ENCODE results near the gene FAT1. TPM values are rescaled to one million over a fixed set of nuclear protein-coding genes. Genes with fewer than 3 reads are reported as not detected.

Gene FAT1
- total and polyA plus RNA-seq, 9 of the 15 experiments (the other 6 are each of a cell fraction or from before 2014, with no cell fraction given), result 6.0 to 38.4 (median 21.4) TPM

DNA sequence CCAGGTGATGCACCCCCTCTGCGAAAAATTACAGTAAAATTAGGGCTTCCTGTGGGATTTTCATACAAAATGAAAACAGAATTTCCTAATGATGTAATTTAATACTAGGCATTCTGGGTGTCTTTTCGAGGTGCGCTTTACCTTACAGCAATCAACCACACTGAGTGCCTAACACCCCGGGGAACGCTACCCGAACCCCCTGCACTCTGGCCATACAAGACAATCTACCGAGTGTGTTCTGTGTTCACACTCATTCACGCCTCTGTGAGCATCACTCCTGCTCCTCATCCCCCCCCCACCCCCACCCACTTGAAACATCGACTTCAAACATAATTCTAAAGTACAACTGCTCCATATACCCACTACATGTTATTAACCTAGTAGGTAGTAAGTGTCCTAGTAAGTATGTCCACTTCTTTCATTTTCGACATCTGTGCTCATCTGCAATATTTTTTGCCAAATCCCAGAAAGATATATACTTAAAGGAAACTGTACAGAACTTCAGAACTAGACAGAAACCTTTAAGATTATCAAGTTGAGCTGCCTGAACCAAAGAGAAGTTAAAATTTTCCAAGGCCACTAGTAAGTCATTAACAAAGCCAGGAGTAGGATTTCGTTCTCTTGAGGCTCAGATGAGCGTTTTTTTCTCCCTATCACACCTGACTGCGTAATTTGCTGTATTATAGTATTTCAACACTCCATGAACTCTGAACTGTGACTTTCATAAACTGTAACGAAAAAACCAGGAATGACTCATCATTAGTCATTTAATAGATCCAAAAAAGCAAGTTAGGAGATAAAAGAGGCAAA is 80.0 kb downstream of the FAT1 start (continued):
- TF ChIP-seq GTF2A2 (tag; IDR thresholded peaks at IDR 0.05) (no peak), TBP (optimal IDR thresholded peaks at IDR 0.05; ENCODE audit: low read depth, low read length) (no peak), TCF7L2 (IDR thresholded peaks at IDR 0.05; ENCODE audit: low read depth, low read length) (no peak), ESRRA (IDR thresholded peaks at IDR 0.05; ENCODE audit: borderline replicate concordance, low read depth) (no peak), TRIM24 (IDR thresholded peaks at IDR 0.05) (peak; percentile 61 to 68), ARID1B (IDR thresholded peaks at IDR 0.05) (peak; percentile 46), NR2C2 (CRISPR knock-in tag; IDR thresholded peaks at IDR 0.05) (peak; percentile 90), NR2C2 (tag; IDR thresholded peaks at IDR 0.05) (peak; percentile 85), ZNF316 (IDR thresholded peaks at IDR 0.05) (peak; percentile 62), CREB1 (IDR thresholded peaks at IDR 0.05) (no peak), CREB1 (CRISPR knock-in tag; IDR thresholded peaks at IDR 0.05) (no peak), ESRRB (CRISPR knock-in tag; IDR thresholded peaks at IDR 0.05; ENCODE audit: borderline replicate concordance) (no peak)
- TF ChIP-seq, protein P1, sequence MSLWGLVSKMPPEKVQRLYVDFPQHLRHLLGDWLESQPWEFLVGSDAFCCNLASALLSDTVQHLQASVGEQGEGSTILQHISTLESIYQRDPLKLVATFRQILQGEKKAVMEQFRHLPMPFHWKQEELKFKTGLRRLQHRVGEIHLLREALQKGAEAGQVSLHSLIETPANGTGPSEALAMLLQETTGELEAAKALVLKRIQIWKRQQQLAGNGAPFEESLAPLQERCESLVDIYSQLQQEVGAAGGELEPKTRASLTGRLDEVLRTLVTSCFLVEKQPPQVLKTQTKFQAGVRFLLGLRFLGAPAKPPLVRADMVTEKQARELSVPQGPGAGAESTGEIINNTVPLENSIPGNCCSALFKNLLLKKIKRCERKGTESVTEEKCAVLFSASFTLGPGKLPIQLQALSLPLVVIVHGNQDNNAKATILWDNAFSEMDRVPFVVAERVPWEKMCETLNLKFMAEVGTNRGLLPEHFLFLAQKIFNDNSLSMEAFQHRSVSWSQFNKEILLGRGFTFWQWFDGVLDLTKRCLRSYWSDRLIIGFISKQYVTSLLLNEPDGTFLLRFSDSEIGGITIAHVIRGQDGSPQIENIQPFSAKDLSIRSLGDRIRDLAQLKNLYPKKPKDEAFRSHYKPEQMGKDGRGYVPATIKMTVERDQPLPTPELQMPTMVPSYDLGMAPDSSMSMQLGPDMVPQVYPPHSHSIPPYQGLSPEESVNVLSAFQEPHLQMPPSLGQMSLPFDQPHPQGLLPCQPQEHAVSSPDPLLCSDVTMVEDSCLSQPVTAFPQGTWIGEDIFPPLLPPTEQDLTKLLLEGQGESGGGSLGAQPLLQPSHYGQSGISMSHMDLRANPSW (CRISPR knock-in tag; IDR thresholded peaks at IDR 0.05), result no peak
- TF ChIP-seq, protein P2, sequence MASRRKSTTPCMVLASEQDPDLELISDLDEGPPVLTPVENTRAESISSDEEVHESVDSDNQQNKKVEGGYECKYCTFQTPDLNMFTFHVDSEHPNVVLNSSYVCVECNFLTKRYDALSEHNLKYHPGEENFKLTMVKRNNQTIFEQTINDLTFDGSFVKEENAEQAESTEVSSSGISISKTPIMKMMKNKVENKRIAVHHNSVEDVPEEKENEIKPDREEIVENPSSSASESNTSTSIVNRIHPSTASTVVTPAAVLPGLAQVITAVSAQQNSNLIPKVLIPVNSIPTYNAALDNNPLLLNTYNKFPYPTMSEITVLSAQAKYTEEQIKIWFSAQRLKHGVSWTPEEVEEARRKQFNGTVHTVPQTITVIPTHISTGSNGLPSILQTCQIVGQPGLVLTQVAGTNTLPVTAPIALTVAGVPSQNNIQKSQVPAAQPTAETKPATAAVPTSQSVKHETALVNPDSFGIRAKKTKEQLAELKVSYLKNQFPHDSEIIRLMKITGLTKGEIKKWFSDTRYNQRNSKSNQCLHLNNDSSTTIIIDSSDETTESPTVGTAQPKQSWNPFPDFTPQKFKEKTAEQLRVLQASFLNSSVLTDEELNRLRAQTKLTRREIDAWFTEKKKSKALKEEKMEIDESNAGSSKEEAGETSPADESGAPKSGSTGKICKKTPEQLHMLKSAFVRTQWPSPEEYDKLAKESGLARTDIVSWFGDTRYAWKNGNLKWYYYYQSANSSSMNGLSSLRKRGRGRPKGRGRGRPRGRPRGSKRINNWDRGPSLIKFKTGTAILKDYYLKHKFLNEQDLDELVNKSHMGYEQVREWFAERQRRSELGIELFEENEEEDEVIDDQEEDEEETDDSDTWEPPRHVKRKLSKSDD (conservative IDR thresholded peaks at IDR 0.05; ENCODE audit: low read length), result no peak
- TF ChIP-seq, protein P3, sequence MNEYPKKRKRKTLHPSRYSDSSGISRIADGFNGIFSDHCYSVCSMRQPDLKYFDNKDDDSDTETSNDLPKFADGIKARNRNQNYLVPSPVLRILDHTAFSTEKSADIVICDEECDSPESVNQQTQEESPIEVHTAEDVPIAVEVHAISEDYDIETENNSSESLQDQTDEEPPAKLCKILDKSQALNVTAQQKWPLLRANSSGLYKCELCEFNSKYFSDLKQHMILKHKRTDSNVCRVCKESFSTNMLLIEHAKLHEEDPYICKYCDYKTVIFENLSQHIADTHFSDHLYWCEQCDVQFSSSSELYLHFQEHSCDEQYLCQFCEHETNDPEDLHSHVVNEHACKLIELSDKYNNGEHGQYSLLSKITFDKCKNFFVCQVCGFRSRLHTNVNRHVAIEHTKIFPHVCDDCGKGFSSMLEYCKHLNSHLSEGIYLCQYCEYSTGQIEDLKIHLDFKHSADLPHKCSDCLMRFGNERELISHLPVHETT (CRISPR knock-in tag; conservative IDR thresholded peaks at IDR 0.05 in 1 of 2, IDR thresholded peaks at IDR 0.05 in 1 of 2), result no peak; a peak in 1 of 4 replicates
- TF ChIP-seq, protein P4, sequence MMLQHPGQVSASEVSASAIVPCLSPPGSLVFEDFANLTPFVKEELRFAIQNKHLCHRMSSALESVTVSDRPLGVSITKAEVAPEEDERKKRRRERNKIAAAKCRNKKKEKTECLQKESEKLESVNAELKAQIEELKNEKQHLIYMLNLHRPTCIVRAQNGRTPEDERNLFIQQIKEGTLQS (IDR thresholded peaks at IDR 0.05), result peak; percentile 87
- TF ChIP-seq, protein P4 (CRISPR knock-in tag; conservative IDR thresholded peaks at IDR 0.05), result no peak
- TF ChIP-seq, protein P5, sequence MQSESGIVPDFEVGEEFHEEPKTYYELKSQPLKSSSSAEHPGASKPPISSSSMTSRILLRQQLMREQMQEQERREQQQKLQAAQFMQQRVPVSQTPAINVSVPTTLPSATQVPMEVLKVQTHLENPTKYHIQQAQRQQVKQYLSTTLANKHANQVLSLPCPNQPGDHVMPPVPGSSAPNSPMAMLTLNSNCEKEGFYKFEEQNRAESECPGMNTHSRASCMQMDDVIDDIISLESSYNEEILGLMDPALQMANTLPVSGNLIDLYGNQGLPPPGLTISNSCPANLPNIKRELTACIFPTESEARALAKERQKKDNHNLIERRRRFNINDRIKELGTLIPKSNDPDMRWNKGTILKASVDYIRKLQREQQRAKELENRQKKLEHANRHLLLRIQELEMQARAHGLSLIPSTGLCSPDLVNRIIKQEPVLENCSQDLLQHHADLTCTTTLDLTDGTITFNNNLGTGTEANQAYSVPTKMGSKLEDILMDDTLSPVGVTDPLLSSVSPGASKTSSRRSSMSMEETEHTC (IDR thresholded peaks at IDR 0.05), result no peak
